ENCODE measurements around the gene WBP1. TPM values are rescaled to one million over a fixed set of nuclear protein-coding genes. Genes with fewer than 3 reads are reported as not detected.
A peak's percentile ranks its signal among the peaks of the same experiment; 100 is the strongest.

Gene WBP1
- total and polyA plus RNA-seq, 10 of the 15 experiments (the other 5 are each of a cell fraction or from before 2014, with no cell fraction given) = 4.2 to 76.8 (median 43.8) TPM

DNA sequence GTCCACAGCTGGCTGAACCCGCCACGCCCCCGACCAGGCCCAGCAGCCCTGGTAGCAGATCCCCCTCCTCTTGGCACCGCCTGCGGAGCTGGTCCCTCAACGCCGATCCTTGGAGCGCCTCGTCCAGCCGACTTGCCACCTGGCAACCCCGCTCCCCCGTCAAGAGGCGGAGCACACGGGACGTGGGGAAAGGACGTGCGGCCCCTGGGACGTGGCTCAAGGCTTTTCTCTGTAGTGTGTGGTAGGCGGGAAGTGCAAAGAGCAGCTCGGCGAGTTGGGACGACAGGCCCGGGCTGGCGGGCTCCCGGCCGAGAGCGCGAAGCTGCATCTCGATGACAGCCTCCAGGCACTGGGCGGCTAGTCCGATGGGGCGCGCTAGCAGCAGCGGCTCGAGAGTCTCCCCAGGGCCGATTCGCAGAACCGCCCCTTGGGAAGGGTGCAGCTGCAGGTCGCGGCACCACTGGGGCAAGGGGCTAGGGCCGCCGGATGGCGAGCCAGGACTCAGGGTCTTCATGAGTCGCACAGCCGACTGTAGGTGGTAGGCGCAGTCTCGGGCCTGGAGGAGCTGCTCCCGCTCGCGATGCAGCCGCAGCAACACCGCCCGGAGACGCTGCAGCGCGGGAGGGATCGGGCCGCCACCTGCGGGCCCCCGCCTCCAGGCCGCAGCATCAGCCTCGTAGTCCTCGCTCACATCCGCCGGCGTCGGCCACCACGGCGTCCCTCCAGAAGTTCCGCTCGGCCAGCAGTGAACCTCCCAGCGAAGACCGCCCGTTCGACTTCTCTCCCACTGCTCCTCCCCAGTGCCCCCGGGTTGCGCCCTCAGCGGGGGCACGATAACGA lies 23.9 kb downstream of the WBP1 start:
- ATAC-seq = peak; percentile 76
- H3K27me3 ChIP-seq (replicated peaks in 1 of 2; ENCODE audit: control insufficient read depth in 2 of 2, insufficient read depth in 2 of 2, low read length in 1 of 2) = no peaks in the 10 kb centered on the region; a peak in 1 of 4 replicates
- H3K27ac ChIP-seq (ENCODE audit: control insufficient read depth, insufficient read depth) = peak overlapping the region; percentile 96
- ChIA-PET RAD21 (ENCODE audit: unreplicated experiment) (interaction anchor here (0.6 to 5.9 kb wide), 19 partner anchors 10 to 658 kb away, joined by 3 to 121 read pairs (median 4); partner anchors contain the start of genes AUP1, DQX1, HTRA2 and INO80B), SMC1A (ENCODE audit: uncharacterized antibody, unreplicated experiment) (interaction anchor here (1.0 to 5.7 kb wide), 16 partner anchors 9 to 144 kb away, joined by 3 to 128 read pairs (median 6); partner anchors contain the start of genes HTRA2, INO80B, MRPL53 and WBP1), CTCF (interaction anchor here (0.5 to 19.4 kb wide), 28 partner anchors 8 to 147 kb away, joined by 3 to 280 read pairs (median 5); partner anchors contain the start of genes AUP1, DQX1, HTRA2 and INO80B), POLR2A (interaction anchor here (0.6 to 3.6 kb wide), 16 partner anchors 8 to 119 kb away, joined by 3 to 44 read pairs (median 5); partner anchors contain the start of genes AUP1, HTRA2, INO80B and MOGS)
- no peak for FAIRE-seq
- H3K79me2 ChIP-seq (ENCODE audit: control insufficient read depth, insufficient read depth, low read length) = peaks cover 27% of the 10 kb centered on the region
- WGBS (ENCODE audit: insufficient coverage, insufficient replicate concordance, low lambda C conversion rate, missing lambda C conversion rate) = 1% methylated on average over 69 of the region's 80 CpGs
- no peaks in the 10 kb centered on the region; the same call in 1 of the 2 replicates for H4K20me1 ChIP-seq (ENCODE audit: control insufficient read depth, insufficient read depth)
- H3K9me3 ChIP-seq (replicated peaks; ENCODE audit: control insufficient read depth, insufficient read depth, low read length) = no peaks in the 10 kb centered on the region
- in situ Hi-C loops (cut with MboI) = loop anchor here (10.0 kb wide), 1 partner anchor 103 kb away; no protein-coding TSS in a partner anchor
- H3K4me2 ChIP-seq (ENCODE audit: control insufficient read depth, insufficient read depth) = peak overlapping the region; percentile 96
- peak overlapping the region; percentile 91 for H3K9ac ChIP-seq (ENCODE audit: control insufficient read depth, insufficient read depth, low read length)
- DNase-seq (ENCODE audit: low read depth, low spot score) = no peak
- H3K4me1 ChIP-seq (ENCODE audit: control insufficient read depth, insufficient read depth, low read length) = peaks cover 13% of the 10 kb centered on the region
- intact Hi-C loops (cut with micrococcal nuclease; ENCODE audit: unreplicated experiment) = loop anchor here (1.0 to 2.0 kb wide), 2 partner anchors 21 to 24 kb away; partner anchors contain the start of gene WBP1
- peak overlapping the region; percentile 100 for H2AFZ ChIP-seq (ENCODE audit: control insufficient read depth, low read depth, low read length)
- H3K36me3 ChIP-seq (ENCODE audit: control insufficient read depth in 2 of 2, insufficient read depth in 2 of 2, low read length in 1 of 2) = no peaks in the 10 kb centered on the region
- BruUV-seq (replicated peaks) = TSS peak; percentile 83
- peak overlapping the region; percentile 97 for H3K4me3 ChIP-seq
- TF ChIP-seq LARP7 (IDR thresholded peaks at IDR 0.05) (peak; percentile 64), SMARCA5 (IDR thresholded peaks at IDR 0.05) (0 out of 2 replicates have a peak, but pooled peaks have one; percentile 20), DPF2 (IDR thresholded peaks at IDR 0.05) (peak; percentile 54; the same call in 1 of the 2 replicates), POLR2A (IDR thresholded peaks at IDR 0.05; ENCODE audit: low read depth, low read length) (peak; percentile 65; the same call in 1 of the 2 replicates), ZBTB40 (IDR thresholded peaks at IDR 0.05; ENCODE audit: borderline replicate concordance) (no peak), GATAD2B (conservative IDR thresholded peaks at IDR 0.05; ENCODE audit: low read depth) (peak; percentile 68), SIN3A (IDR thresholded peaks at IDR 0.05; ENCODE audit: low read depth, low read length) (0 out of 2 replicates have a peak, but pooled peaks have one; percentile 12), SPI1 (IDR thresholded peaks at IDR 0.05; ENCODE audit: borderline replicate concordance, insufficient read depth, low read depth, low read length) (0 out of 2 replicates have a peak, but pooled peaks have one; percentile 2), BCL11A (IDR thresholded peaks at IDR 0.05; ENCODE audit: low read depth, low read length) (0 out of 2 replicates have a peak, but pooled peaks have one; percentile 7), IKZF1 (conservative IDR thresholded peaks at IDR 0.05) (no peak), MXI1 (IDR thresholded peaks at IDR 0.05; ENCODE audit: low read depth, low read length) (peak; percentile 8; the same call in 1 of the 2 replicates), TBL1XR1 (IDR thresholded peaks at IDR 0.05; ENCODE audit: low read depth, low read length) (0 out of 2 replicates have a peak, but pooled peaks have one; percentile 21)
- TF ChIP-seq, protein P1, sequence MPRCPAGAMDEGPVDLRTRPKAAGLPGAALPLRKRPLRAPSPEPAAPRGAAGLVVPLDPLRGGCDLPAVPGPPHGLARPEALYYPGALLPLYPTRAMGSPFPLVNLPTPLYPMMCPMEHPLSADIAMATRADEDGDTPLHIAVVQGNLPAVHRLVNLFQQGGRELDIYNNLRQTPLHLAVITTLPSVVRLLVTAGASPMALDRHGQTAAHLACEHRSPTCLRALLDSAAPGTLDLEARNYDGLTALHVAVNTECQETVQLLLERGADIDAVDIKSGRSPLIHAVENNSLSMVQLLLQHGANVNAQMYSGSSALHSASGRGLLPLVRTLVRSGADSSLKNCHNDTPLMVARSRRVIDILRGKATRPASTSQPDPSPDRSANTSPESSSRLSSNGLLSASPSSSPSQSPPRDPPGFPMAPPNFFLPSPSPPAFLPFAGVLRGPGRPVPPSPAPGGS (IDR thresholded peaks at IDR 0.05; ENCODE audit: borderline replicate concordance, insufficient read depth, low read depth, low read length, poor library complexity, severe bottlenecking) = no peak
